Activated CD4-positive, alpha-beta memory T cell treated with anti-CD3 and anti-CD28 coated beads, Interleukin-2, amount 10 ng/mL, durations not matched to agents 7 days and 5 days (primary cell): ENCODE results near the gene BRIP1. TPM values are rescaled to one million over a fixed set of nuclear protein-coding genes. Genes with fewer than 3 reads are reported as not detected.
"Not testable (repeated sequence)": the region's sequence is repeated elsewhere in the genome, so short reads cannot be mapped to it uniquely, and the experiment has no call there.

ENCODE experiments used
- CTCF ChIA-PET: fragments of 350-600 bp; sonication (Branson Sonifier 250); formaldehyde crosslinking; loops from one replicate; lab custom pipeline; 2021; ENCODE audit warnings: antibody characterized with exemption, inconsistent platforms; lab: Charles Lee
- POLR2A ChIA-PET: fragments of 350-600 bp; sonication (Branson Sonifier 250); formaldehyde crosslinking; loops from one replicate; lab custom pipeline; 2021; ENCODE audit warnings: antibody characterized with exemption; lab: Charles Lee
- DNase-seq: peaks from one replicate; pipeline ENCODE4 v3.0.0-alpha.2; 2020
- H3K27ac Mint-ChIP-seq: one replicate; pipeline ENCODE4 v1.8.0; 2021; ENCODE audit warnings: mild to moderate bottlenecking, mixed read lengths
- H3K27me3 Mint-ChIP-seq: one replicate; pipeline ENCODE4 v1.8.0; 2021; ENCODE audit warnings: mixed read lengths
- H3K36me3 Mint-ChIP-seq: one replicate; pipeline ENCODE4 v1.8.0; 2021; ENCODE audit warnings: low read depth, mixed read lengths
- H3K4me1 Mint-ChIP-seq: one replicate; pipeline ENCODE4 v1.8.0; 2021; ENCODE audit warnings: mixed read lengths
- H3K4me3 Mint-ChIP-seq: one replicate; pipeline ENCODE4 v1.8.0; 2021; ENCODE audit warnings: mild to moderate bottlenecking, mixed read lengths
- H3K9me3 Mint-ChIP-seq: one replicate; pipeline ENCODE4 v1.8.0; 2021; ENCODE audit warnings: mixed read lengths
- total RNA-seq, 2 experiments: library from RNA; stranded (reverse); gene quantifications; one replicate each; pipeline ENCODE4 v1.2.3, GENCODE V29; 2021

The BRIP1 gene
- total RNA-seq, 2 experiments from 2014 or later, result 20.1 to 21.7 TPM

DNA sequence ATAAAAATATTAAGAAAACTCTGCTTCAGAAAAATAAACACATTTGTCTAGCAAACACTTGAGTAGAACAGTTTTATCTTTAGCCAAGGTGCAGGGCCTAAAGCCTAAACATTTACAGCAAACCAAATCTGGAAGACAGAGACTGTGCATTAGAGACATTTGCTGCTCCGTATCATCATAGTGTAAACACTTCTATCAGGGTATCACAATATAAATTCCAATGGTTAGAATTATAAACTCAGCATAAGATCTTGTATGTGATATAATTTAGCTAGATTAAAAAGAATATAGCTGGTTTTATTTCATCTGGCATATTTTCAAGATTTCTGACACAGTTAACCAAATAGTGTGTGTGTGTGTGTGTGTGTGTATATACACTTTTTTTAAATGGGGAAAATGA is 138.6 kb downstream of the BRIP1 start:
- Mint-ChIP-seq H3K36me3 (peaks cover 21% of the 10 kb centered on the region), H3K4me3 (no peak overlapping the region), H3K27me3 (no peaks in the 10 kb centered on the region), H3K4me1 (peaks cover 6% of the 10 kb centered on the region), H3K27ac (no peak overlapping the region), H3K9me3 (no peaks in the 10 kb centered on the region)
- no peak for DNase-seq
- ChIA-PET CTCF (no interaction called here), POLR2A (no interaction called here)

DNA sequence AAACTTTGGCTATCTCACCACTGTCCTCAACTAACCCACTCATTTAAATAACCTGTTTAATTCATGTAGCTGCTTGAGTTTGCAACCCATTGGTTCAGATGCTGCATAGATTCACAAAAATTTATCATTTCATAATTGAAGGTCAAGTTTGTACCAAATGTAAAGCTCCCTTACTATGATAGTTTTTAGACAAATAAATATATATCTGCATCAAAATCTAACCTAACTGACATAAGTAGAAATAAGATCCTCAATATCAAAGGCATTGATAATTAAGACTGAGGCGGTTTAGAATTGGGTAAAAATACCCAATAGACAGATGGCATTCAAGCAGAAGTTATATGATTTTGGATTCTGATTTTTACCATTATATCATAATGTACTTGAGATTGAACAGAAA is 139.4 kb downstream of the BRIP1 start:
- Mint-ChIP-seq H3K36me3 (peaks cover 21% of the 10 kb centered on the region), H3K27me3 (no peaks in the 10 kb centered on the region), H3K9me3 (no peaks in the 10 kb centered on the region), H3K4me3 (no peak overlapping the region), H3K27ac (no peak overlapping the region), H3K4me1 (peaks cover 6% of the 10 kb centered on the region)
- DNase-seq, result no peak
- CTCF ChIA-PET, result interaction anchor here (0.6 kb wide), 1 partner anchor 49 kb away, joined by 3 read pairs; no protein-coding TSS in a partner anchor
- POLR2A ChIA-PET, result no interaction called here

DNA sequence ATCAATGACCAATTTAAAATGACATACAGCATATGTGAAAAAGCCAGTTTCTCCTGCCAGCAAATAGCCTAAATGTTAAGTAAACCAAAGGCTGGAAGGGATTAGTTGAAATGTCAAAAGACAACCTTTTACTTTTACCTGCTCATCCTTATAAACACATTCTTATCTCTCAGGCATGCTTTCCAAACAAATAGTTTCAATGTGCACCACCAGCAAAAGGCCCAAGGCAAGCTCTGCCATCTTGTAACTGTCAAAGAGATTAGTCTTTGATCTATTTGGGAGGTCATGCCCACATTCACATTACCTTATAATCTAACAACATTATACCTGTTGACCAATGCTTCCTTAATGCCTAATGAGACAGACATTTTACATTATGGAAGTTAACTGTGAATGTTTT is 140.1 kb downstream of the BRIP1 start:
- no peak overlapping the region for H3K4me3 Mint-ChIP-seq
- DNase-seq, result no peak
- H3K9me3 Mint-ChIP-seq, result peaks cover 4% of the 10 kb centered on the region
- no peaks in the 10 kb centered on the region for H3K27me3 Mint-ChIP-seq
- peaks cover 20% of the 10 kb centered on the region for H3K36me3 Mint-ChIP-seq
- H3K4me1 Mint-ChIP-seq, result no peaks in the 10 kb centered on the region
- CTCF ChIA-PET, result interaction anchor here (0.6 kb wide), 1 partner anchor 50 kb away, joined by 3 read pairs; no protein-coding TSS in a partner anchor
- POLR2A ChIA-PET, result no interaction called here
- no peak overlapping the region for H3K27ac Mint-ChIP-seq

DNA sequence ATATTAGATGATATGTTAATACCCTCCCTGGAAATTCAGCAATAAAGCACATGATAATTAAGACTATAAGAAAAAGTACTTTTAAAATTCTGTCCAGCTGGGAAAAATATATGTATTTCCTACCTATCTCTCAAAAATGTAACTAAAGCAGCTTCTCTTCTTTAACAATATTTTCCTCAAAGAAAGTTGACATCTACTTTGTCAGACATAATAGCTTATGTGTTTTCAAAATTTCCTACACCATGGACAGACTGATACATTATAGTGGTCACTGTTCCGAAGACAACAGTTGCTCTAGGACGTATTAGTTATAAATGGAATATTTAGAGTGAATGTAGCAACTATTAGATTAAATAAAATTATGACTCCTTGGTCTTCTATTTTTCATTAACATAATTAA is 140.9 kb downstream of the BRIP1 start:
- no peaks in the 10 kb centered on the region for H3K27me3 Mint-ChIP-seq
- POLR2A ChIA-PET, result no interaction called here
- H3K27ac Mint-ChIP-seq, result no peak overlapping the region

DNA sequence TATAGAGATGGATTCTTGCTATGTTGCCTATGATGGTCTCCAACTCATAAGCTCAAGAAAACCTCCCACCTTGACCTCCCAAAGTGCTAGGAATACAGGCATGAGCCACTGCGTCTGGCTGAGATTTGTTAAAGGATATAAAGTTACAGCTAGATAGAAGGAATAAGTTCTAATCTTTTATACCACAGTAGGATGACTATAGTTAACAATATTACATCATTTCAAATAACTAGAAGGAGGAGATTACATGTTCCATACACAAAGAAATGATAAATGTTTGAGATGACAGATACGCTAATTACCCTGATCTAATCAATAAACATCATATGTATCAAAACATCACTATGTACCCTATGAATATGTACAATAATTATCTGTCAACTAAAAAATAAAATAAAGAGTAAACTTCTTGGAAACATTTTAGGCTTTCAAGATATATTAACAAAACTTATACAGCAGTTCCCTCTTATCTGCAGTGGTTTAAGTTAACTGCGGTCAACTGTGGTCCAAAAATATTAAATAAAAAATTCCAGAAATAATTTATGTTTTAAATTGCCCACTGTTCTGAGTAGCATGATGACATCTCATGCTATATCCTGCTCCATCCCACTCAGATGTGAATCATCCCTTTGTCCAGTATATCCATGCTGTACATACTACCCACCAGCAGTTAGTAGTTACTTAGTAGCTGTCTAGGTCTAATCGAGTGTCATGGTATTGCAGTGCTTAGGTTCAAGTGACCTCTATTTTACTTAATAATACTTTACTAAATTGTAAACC is 143.1 kb downstream of the BRIP1 start:
- ChIA-PET CTCF (interaction anchor here (0.6 kb wide), 1 partner anchor 1800 kb away, joined by 3 read pairs; no protein-coding TSS in a partner anchor), POLR2A (no interaction called here)
- Mint-ChIP-seq H3K4me1 (no peaks in the 10 kb centered on the region), H3K27me3 (no peaks in the 10 kb centered on the region), H3K36me3 (peaks cover 30% of the 10 kb centered on the region), H3K4me3 (no peak overlapping the region), H3K27ac (no peak overlapping the region), H3K9me3 (peaks cover 16% of the 10 kb centered on the region)
- no peak for DNase-seq

More for the DNA sequence above, 140.9 kb downstream of the BRIP1 start:
- H3K4me1 Mint-ChIP-seq, result no peaks in the 10 kb centered on the region
- DNase-seq, result no peak
- peaks cover 21% of the 10 kb centered on the region for H3K36me3 Mint-ChIP-seq
- H3K4me3 Mint-ChIP-seq, result no peak overlapping the region
- CTCF ChIA-PET, result no interaction called here
- peaks cover 10% of the 10 kb centered on the region for H3K9me3 Mint-ChIP-seq

DNA sequence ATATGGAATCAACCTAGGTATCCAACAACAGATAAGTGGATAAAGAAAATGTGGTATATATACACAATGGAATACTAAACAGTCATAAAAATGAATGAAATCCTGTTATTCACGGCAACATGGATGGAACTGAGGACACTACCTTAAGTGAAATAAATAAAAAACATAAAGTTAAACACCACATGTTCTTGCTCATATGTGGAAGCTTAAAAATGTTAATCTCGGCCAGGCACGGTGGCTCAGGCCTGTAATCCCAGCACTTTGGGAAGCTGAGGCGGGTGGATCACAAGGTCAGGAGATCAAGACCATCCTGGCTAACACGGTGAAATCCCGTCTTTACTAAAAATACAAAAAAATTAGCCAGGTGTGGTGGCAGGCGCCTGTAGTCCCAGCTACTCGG is 144.1 kb downstream of the BRIP1 start:
- CTCF ChIA-PET, result interaction anchor here (0.7 kb wide), 1 partner anchor 127 kb away, joined by 3 read pairs; no protein-coding TSS in a partner anchor
- H3K4me1 Mint-ChIP-seq, POLR2A ChIA-PET, DNase-seq, H3K4me3 Mint-ChIP-seq, H3K27me3 Mint-ChIP-seq, H3K27ac Mint-ChIP-seq: not testable (repeated sequence)
- Mint-ChIP-seq H3K9me3 (peaks cover 16% of the 10 kb centered on the region), H3K36me3 (peaks cover 33% of the 10 kb centered on the region)

DNA sequence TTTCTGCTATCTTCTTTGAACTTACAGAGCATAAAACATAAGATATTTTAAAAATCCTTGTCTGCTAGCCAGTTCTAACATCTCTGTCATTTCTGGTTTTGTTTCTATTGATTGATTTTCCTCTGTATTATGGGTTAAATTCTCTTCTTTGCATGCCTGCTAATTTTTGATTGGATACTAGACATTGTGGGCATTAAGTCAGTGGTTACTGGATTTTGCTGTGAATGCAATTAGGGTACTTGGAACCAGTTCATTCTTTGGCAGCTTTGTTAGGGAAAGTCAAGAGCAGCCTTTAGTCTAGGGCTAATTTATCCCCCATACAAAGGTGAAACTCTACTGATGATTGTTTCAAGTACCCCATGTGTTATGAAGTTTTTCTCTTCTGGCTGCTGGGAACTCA is 145.3 kb downstream of the BRIP1 start:
- Mint-ChIP-seq H3K36me3 (peaks cover 33% of the 10 kb centered on the region), H3K4me1 (no peaks in the 10 kb centered on the region), H3K4me3 (no peak overlapping the region), H3K27me3 (no peaks in the 10 kb centered on the region), H3K9me3 (peaks cover 16% of the 10 kb centered on the region), H3K27ac (no peak overlapping the region)
- DNase-seq, result no peak
- CTCF ChIA-PET, result no interaction called here
- POLR2A ChIA-PET, result no interaction called here

DNA sequence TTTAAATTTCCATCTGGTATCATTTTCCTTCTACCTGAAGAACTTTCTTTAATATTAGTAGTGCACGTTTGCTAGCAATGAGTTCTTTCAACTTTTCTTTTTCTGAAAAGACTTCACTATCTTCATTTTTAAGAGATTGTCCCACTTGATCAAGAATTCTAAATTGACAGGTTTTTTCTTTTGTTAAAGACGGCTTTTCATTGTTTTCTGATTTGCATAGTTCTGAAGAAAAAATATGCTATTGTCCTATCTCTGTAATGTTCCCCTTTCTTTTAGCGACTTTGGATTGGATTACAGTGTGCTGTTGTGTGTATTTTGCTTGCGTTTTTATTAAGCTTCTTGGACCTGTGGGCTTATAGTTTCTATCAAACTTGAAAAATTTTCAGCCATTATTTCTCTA is 146.0 kb downstream of the BRIP1 start:
- Mint-ChIP-seq H3K27ac (no peak overlapping the region), H3K36me3 (peaks cover 32% of the 10 kb centered on the region), H3K27me3 (no peaks in the 10 kb centered on the region), H3K4me3 (no peak overlapping the region), H3K4me1 (no peaks in the 10 kb centered on the region), H3K9me3 (peaks cover 16% of the 10 kb centered on the region)
- POLR2A ChIA-PET, result no interaction called here
- no peak for DNase-seq
- CTCF ChIA-PET, result no interaction called here

DNA sequence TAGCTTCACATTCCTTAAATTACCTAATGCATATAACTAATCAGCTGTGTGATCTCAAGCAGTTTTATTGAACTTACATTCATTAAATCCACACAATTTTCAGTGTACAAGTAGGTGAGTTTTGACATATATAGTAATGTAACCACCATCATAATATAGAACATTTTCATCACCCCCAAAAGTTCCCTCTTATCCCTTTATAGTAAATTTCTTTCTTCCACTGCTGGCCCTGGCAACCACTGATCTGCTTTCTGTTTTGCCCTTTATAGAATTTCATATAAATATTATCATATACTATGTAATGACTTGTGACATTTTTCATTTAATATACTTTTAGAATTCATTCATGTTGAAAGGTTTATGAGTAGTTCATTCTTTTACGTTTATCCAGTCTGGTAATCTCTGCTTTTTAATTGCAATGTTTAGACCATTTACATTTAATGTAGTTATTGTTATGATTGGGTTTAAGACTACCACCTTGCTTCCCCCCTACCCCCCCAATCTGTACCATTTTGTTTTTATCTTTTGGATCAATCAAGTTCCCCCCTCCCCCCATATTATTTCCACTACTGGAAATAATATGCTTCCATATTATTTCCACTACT is 147.0 kb downstream of the BRIP1 start:
- DNase-seq, result no peak
- POLR2A ChIA-PET, result no interaction called here
- Mint-ChIP-seq H3K4me1 (no peaks in the 10 kb centered on the region), H3K4me3 (no peak overlapping the region), H3K27me3 (no peaks in the 10 kb centered on the region), H3K27ac (no peak overlapping the region), H3K9me3 (peaks cover 16% of the 10 kb centered on the region), H3K36me3 (peaks cover 30% of the 10 kb centered on the region)
- CTCF ChIA-PET, result no interaction called here

DNA sequence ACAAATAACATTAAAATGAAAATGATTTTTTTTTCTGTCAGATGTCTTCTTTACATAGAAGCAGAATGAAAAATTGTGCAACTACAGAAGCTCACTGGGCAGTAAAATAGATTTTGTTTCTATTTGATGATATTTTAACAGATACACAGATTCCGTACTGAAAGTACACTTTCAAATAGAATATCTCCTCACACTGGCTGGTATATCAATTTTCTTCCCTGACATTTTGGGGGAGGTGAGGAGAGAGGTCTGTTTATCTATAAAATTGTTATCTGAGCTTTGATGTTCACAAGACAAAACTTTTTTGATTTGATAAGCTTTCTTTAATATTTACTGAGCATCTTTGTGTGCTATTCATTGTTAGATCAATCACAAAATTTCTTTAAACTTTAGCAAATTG is 148.0 kb downstream of the BRIP1 start:
- no peak overlapping the region for H3K4me3 Mint-ChIP-seq
- POLR2A ChIA-PET, result no interaction called here
- H3K27me3 Mint-ChIP-seq, result no peaks in the 10 kb centered on the region
- peaks cover 17% of the 10 kb centered on the region for H3K9me3 Mint-ChIP-seq
- no peak for DNase-seq
- H3K4me1 Mint-ChIP-seq, result no peaks in the 10 kb centered on the region
- H3K36me3 Mint-ChIP-seq, result peaks cover 39% of the 10 kb centered on the region
- no peak overlapping the region for H3K27ac Mint-ChIP-seq
- CTCF ChIA-PET, result no interaction called here

DNA sequence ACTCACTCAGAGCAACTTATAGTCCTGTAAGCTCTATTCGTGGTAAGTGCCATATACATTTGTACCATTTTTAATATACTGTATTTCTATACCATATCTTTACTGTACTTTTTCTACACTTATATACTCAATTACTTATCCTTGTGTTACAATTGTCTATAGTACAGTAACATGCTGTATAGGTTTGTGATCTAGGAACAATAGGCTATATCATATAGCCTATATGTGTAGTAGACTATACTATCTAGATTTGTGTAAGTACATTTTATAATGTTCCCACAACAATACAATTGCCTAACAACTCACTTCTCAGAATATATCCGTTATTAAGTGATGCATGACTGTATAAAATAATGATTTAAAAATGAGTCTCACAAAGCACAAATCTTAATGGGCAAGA is 149.0 kb downstream of the BRIP1 start:
- Mint-ChIP-seq H3K4me3 (no peak overlapping the region), H3K9me3 (peaks cover 18% of the 10 kb centered on the region), H3K4me1 (no peaks in the 10 kb centered on the region), H3K27ac (no peak overlapping the region), H3K36me3 (peaks cover 42% of the 10 kb centered on the region), H3K27me3 (no peaks in the 10 kb centered on the region)
- no peak for DNase-seq
- POLR2A ChIA-PET, result no interaction called here
- CTCF ChIA-PET, result no interaction called here

DNA sequence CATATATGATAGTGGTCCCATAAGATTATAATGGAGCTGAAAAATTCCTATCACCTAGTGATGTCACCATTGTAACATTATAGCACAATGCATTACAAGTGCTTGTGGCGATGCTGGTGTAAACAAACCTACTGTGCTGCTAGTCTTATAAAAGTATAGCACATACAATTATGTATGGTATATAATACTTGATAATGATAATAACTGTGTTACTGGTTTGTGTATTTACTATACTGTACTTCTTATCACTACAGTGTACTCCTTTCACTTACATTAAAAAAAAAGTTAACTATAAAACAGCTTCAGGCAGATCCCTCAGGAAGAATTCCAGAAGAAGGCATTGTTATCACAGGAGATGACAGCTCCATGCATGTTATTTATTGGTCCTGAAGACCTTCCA is 150.3 kb downstream of the BRIP1 start:
- no peaks in the 10 kb centered on the region for H3K4me1 Mint-ChIP-seq
- POLR2A ChIA-PET, result interaction anchor here (0.6 kb wide), 1 partner anchor 151 kb away, joined by 3 read pairs; no protein-coding TSS in a partner anchor
- H3K4me3 Mint-ChIP-seq, result no peak overlapping the region
- DNase-seq, result no peak
- CTCF ChIA-PET, result no interaction called here
- H3K9me3 Mint-ChIP-seq, result peaks cover 16% of the 10 kb centered on the region
- no peak overlapping the region for H3K27ac Mint-ChIP-seq
- no peaks in the 10 kb centered on the region for H3K27me3 Mint-ChIP-seq
- H3K36me3 Mint-ChIP-seq, result peaks cover 48% of the 10 kb centered on the region

DNA sequence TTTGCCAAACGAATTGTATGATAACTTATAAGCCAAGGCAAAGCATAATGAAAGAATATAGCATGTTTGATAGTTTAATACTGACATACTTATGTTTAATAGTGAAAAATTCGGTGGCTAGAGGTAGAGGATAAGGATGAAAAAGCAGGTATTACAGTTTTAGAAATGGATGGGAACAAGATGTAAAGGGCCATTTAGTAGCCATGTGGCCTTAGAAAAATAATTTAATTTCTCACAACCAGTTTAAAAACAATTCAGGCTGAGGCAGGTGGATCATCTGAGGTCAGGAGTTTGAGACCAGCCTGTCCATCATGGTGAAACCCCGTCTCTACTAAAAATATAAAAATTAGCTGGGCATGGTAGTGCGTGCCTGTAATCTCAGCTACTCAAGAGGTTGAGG is 152.8 kb downstream of the BRIP1 start:
- no peaks in the 10 kb centered on the region for H3K27me3 Mint-ChIP-seq
- H3K4me3 Mint-ChIP-seq, result no peak overlapping the region
- H3K9me3 Mint-ChIP-seq, result peaks cover 6% of the 10 kb centered on the region
- H3K36me3 Mint-ChIP-seq, result peaks cover 38% of the 10 kb centered on the region
- DNase-seq, result no peak
- POLR2A ChIA-PET, result no interaction called here
- CTCF ChIA-PET, result no interaction called here
- H3K4me1 Mint-ChIP-seq, result no peaks in the 10 kb centered on the region
- no peak overlapping the region for H3K27ac Mint-ChIP-seq
